Brain microvascular endothelial cell (primary cell): Measurements from ENCODE around the gene RSPH4A.
"Not testable (repeated sequence)": the region's sequence is repeated elsewhere in the genome, so short reads cannot be mapped to it uniquely, and the experiment has no call there.

Source experiments
- DNase-seq: peaks from one replicate; pipeline ENCODE4 v3.0.0-alpha.2; 2020
- H3K27ac ChIP-seq: fragments of 250-450 bp; sonication (Bioruptor Pico); 2 replicates; pipeline ENCODE4 v1.5.1; 2020; ENCODE audit warnings: mild to moderate bottlenecking, moderate library complexity
- H3K27me3 ChIP-seq: fragments of 250-450 bp; sonication (Bioruptor Pico); replicated peaks from 2 replicates; pipeline ENCODE4 v1.5.1; 2020; ENCODE audit warnings: mild to moderate bottlenecking
- H3K36me3 ChIP-seq: fragments of 250-450 bp; sonication (Bioruptor Pico); replicated peaks from 2 replicates; pipeline ENCODE4 v1.5.1; 2020; ENCODE audit warnings: mild to moderate bottlenecking
- H3K4me3 ChIP-seq: 2 replicates; pipeline ENCODE4 v1.5.1; 2011; ENCODE audit warnings: low read depth, mild to moderate bottlenecking, control low read depth, low read length, moderate library complexity
- CTCF ChIP-seq: IDR thresholded peaks from 2 replicates; pipeline ENCODE4 v1.5.1; 2011; ENCODE audit warnings: low read depth, mild to moderate bottlenecking, moderate library complexity, low read length, control low read depth, inconsistent platforms; ENCODE audit errors: missing control alignments
- in situ Hi-C: cut with HindIII; loops from 2 replicates; pipeline ENCODE4 v1.10.0; 2017; ENCODE audit warnings: low sequenced_read_pairs, low pct_ligation_motif_present

RSPH4A gene

GRCh38 chr6:116580198-116580597 lies 36.1 kb upstream of the RSPH4A start:
- Histone ChIP-seq H3K4me3 (no peak overlapping the region), H3K36me3 (peaks cover 11% of the 10 kb centered on the region), H3K27me3 (no peaks in the 10 kb centered on the region), H3K27ac (peak overlapping the region; percentile 35)
- TF ChIP-seq CTCF: no peak
- DNase-seq: peak; percentile 49
- in situ Hi-C loops: no loop called here

GRCh38 chr6:116586276-116586675 lies 30.0 kb upstream of the RSPH4A start:
- Histone ChIP-seq H3K27ac (no peak overlapping the region), H3K4me3 (no peak overlapping the region), H3K36me3 (peaks cover 18% of the 10 kb centered on the region), H3K27me3 (no peaks in the 10 kb centered on the region)
- in situ Hi-C loops: no loop called here
- no peak for DNase-seq
- no peak for TF ChIP-seq CTCF

- no peak for DNase-seq
- Histone ChIP-seq H3K4me3 (no peak overlapping the region), H3K27me3 (no peaks in the 10 kb centered on the region), H3K27ac (no peak overlapping the region), H3K36me3 (peaks cover 22% of the 10 kb centered on the region)
- TF ChIP-seq CTCF: no peak
- in situ Hi-C loops: no loop called here
Observed at GRCh38 chr6:116586738-116587137, 29.5 kb upstream of the RSPH4A start.

- H3K36me3 ChIP-seq: peaks cover 30% of the 10 kb centered on the region
- in situ Hi-C loops: no loop called here
- no peaks in the 10 kb centered on the region for H3K27me3 ChIP-seq
- no peak for DNase-seq
- no peak for TF ChIP-seq CTCF
- no peak overlapping the region for H3K27ac ChIP-seq
- H3K4me3 ChIP-seq: no peak overlapping the region
Observed at GRCh38 chr6:116595247-116595646, 21.0 kb upstream of the RSPH4A start.

- in situ Hi-C loops: no loop called here
- Histone ChIP-seq H3K4me3 (no peak overlapping the region), H3K27me3 (no peaks in the 10 kb centered on the region), H3K27ac (no peak overlapping the region), H3K36me3 (peaks cover 21% of the 10 kb centered on the region)
- no peak for TF ChIP-seq CTCF
- peak; percentile 11 for DNase-seq
Observed at GRCh38 chr6:116596815-116597214, 19.5 kb upstream of the RSPH4A start.

- H3K27me3 ChIP-seq, DNase-seq, in situ Hi-C loops, H3K36me3 ChIP-seq, H3K4me3 ChIP-seq, H3K27ac ChIP-seq: not testable (repeated sequence)
Observed at GRCh38 chr6:116603916-116604315, 12.4 kb upstream of the RSPH4A start.

- H3K36me3 ChIP-seq, H3K27ac ChIP-seq, H3K4me3 ChIP-seq, DNase-seq, H3K27me3 ChIP-seq, in situ Hi-C loops: not testable (repeated sequence)
Observed at GRCh38 chr6:116604868-116605267, 11.4 kb upstream of the RSPH4A start.
